T-cell (primary cell): ENCODE data around the gene GLG1. TPM values are rescaled to one million over a fixed set of nuclear protein-coding genes. Genes with fewer than 3 reads are reported as not detected.
A peak's percentile ranks its signal among the peaks of the same experiment; 100 is the strongest.
"Not testable (repeated sequence)": the region's sequence is repeated elsewhere in the genome, so short reads cannot be mapped to it uniquely, and the experiment has no call there.

Source experiments
- ATAC-seq, 4 experiments: fragments of 200-7000 bp in 3 of 4; fragments of 150-1000 bp in 1 of 4; cut with Tn5 transposase; replicated peaks in 1 of 4; 1 replicate in 3 of 4; 2 replicates in 1 of 4; pipeline ENCODE4 v1.10.0; 2021; ENCODE audit warnings: moderate library complexity in 3 of 4, mild to moderate bottlenecking in 2 of 4, moderate number of reproducible peaks in 1 of 4
- CTCF ChIA-PET, 2 donors: fragments of 300-600 bp; sonication (Branson Sonifier 250); formaldehyde crosslinking; loops; one replicate each; lab custom pipeline; 2022; ENCODE audit warnings: antibody characterized with exemption in 2 of 2; lab: Charles Lee
- POLR2A ChIA-PET, 2 donors: fragments of 300-600 bp; sonication (Branson Sonifier 250); formaldehyde crosslinking; loops; one replicate each; lab custom pipeline; 2022; ENCODE audit warnings: antibody characterized with exemption in 2 of 2; lab: Charles Lee
- DNase-seq, 35 experiments: peaks; one replicate each; pipeline versions ENCODE4 v3.0.0 to v3.0.0-alpha.2; 2013 to 2023
- H3K27ac ChIP-seq: one replicate; pipeline ENCODE4 v1.5.1; 2013; ENCODE audit warnings: low read length
- H3K27me3 ChIP-seq, 2 experiments: replicated peaks in 1 of 2; 1 replicate in 1 of 2; 2 replicates in 1 of 2; pipeline versions ENCODE4 v1.6.1 to v1.7.0; 2013; ENCODE audit warnings: low read length in 1 of 2, mixed read lengths in 1 of 2; ENCODE audit not compliant: control insufficient read depth in 2 of 2, insufficient read depth in 2 of 2; ENCODE audit errors: extremely low read depth in 1 of 2
- H3K36me3 ChIP-seq, 2 donors: 1 replicate in 1 of 2; 2 replicates in 1 of 2; pipeline versions ENCODE4 v1.6.1 to v1.7.0; 2013; ENCODE audit warnings: low read length in 1 of 2; ENCODE audit not compliant: control insufficient read depth in 2 of 2, insufficient read depth in 1 of 2; ENCODE audit errors: extremely low read depth in 1 of 2
- H3K4me1 ChIP-seq, 2 experiments: 1 replicate in 1 of 2; 2 replicates in 1 of 2; pipeline versions ENCODE4 v1.6.1 to v1.7.0; 2013; ENCODE audit warnings: low read length in 2 of 2, mixed read lengths in 1 of 2; ENCODE audit not compliant: insufficient read depth in 2 of 2, control insufficient read depth in 1 of 2; ENCODE audit errors: extremely low read depth in 1 of 2
- H3K4me3 ChIP-seq, 2 donors: 1 replicate in 1 of 2; 2 replicates in 1 of 2; pipeline versions ENCODE4 v1.5.1 to v1.7.0; 2013; ENCODE audit warnings: mild to moderate bottlenecking in 2 of 2, low read length in 1 of 2, moderate library complexity in 1 of 2; ENCODE audit not compliant: control insufficient read depth in 1 of 2; ENCODE audit errors: extremely low read depth in 1 of 2
- H3K9me3 ChIP-seq: 2 replicates; pipeline ENCODE4 v1.7.0; 2013
- H3K27ac Mint-ChIP-seq, 2 donors: one replicate each; pipeline ENCODE4 v1.8.0; 2020 to 2021; ENCODE audit warnings: mild to moderate bottlenecking in 2 of 2, mixed read lengths in 2 of 2
- H3K27me3 Mint-ChIP-seq, 2 donors: one replicate each; pipeline ENCODE4 v1.8.0; 2021 to 2022; ENCODE audit warnings: mixed read lengths in 2 of 2
- H3K36me3 Mint-ChIP-seq: one replicate; pipeline ENCODE4 v1.8.0; 2021; ENCODE audit warnings: mixed read lengths
- H3K4me1 Mint-ChIP-seq, 3 donors: one replicate each; pipeline ENCODE4 v1.8.0; 2020 to 2022; ENCODE audit warnings: mixed read lengths in 3 of 3, mild to moderate bottlenecking in 1 of 3
- H3K4me3 Mint-ChIP-seq, 3 donors: one replicate each; pipeline ENCODE4 v1.8.0; 2020 to 2022; ENCODE audit warnings: mild to moderate bottlenecking in 3 of 3, mixed read lengths in 3 of 3, moderate library complexity in 3 of 3
- H3K9me3 Mint-ChIP-seq, 3 donors: one replicate each; pipeline ENCODE4 v1.8.0; 2020 to 2022; ENCODE audit warnings: mixed read lengths in 3 of 3
- WGBS: methylation state at CpG from one replicate; pipeline ENCODE4 v1.1.5; 2013; ENCODE audit warnings: missing lambda C conversion rate; ENCODE audit not compliant: insufficient coverage; 5-methylcytosine and 5-hydroxymethylcytosine counted together
- total RNA-seq, 35 experiments: library from RNA in 6 of 35; stranded (reverse) in 6 of 35; fragments of 120-200 nt in 1 of 35; gene quantifications; one replicate each; pipeline versions ENCODE4 v1.2.1 to v1.2.4 and lab custom pipeline; 2013 to 2026

The GLG1 gene
- total RNA-seq, 5 donors from 2014 or later (not counting 1 experiment from before 2014, with no cell fraction given) = 159 to 216 (median 167) TPM

GRCh38 chr16:74546112-74546511 is 60.8 kb downstream of the GLG1 start:
- H3K36me3 ChIP-seq, DNase-seq, H3K27me3 ChIP-seq, H3K4me3 ChIP-seq, H3K9me3 ChIP-seq, H3K9me3 Mint-ChIP-seq, H3K27ac Mint-ChIP-seq, H3K27ac ChIP-seq, H3K4me1 ChIP-seq, POLR2A ChIA-PET, ATAC-seq, H3K4me3 Mint-ChIP-seq, H3K27me3 Mint-ChIP-seq, H3K36me3 Mint-ChIP-seq, CTCF ChIA-PET: not testable (repeated sequence)
- no CpG with 5 or more reads among the region's 4 CpGs for WGBS
- peaks cover 26 to 41% (median 40%) of the 10 kb centered on the region in 3 donors for H3K4me1 Mint-ChIP-seq

GRCh38 chr16:74542911-74543578 is 63.9 kb downstream of the GLG1 start:
- DNase-seq, POLR2A ChIA-PET, H3K27me3 ChIP-seq: not testable (repeated sequence)

GRCh38 chr16:74540663-74541062 is 66.3 kb downstream of the GLG1 start:
- H3K4me1 ChIP-seq, H3K9me3 ChIP-seq, ATAC-seq, H3K27me3 Mint-ChIP-seq, H3K36me3 Mint-ChIP-seq, H3K27ac Mint-ChIP-seq, H3K4me3 Mint-ChIP-seq, H3K36me3 ChIP-seq, H3K27me3 ChIP-seq, H3K4me3 ChIP-seq, H3K9me3 Mint-ChIP-seq, H3K27ac ChIP-seq, CTCF ChIA-PET, DNase-seq: not testable (repeated sequence)
- H3K4me1 Mint-ChIP-seq = peaks cover 20 to 43% (median 35%) of the 10 kb centered on the region in 3 donors
- WGBS = no CpG with 5 or more reads among the region's 6 CpGs
- POLR2A ChIA-PET = interaction anchor here in 1 of 2 donors (0.9 kb wide), 1 partner anchor 43 kb away, joined by 3 read pairs; no protein-coding TSS in a partner anchor

More at GRCh38 chr16:74542911-74543578, 63.9 kb downstream of the GLG1 start:
- H3K9me3 ChIP-seq, H3K4me3 ChIP-seq, H3K4me3 Mint-ChIP-seq, H3K36me3 Mint-ChIP-seq, H3K27ac ChIP-seq, H3K9me3 Mint-ChIP-seq, H3K27me3 Mint-ChIP-seq, CTCF ChIA-PET, H3K36me3 ChIP-seq, ATAC-seq, H3K27ac Mint-ChIP-seq, H3K4me1 ChIP-seq: not testable (repeated sequence)
- no CpG with 5 or more reads among the region's 3 CpGs for WGBS
- H3K4me1 Mint-ChIP-seq = peaks cover 29 to 42% (median 38%) of the 10 kb centered on the region in 3 donors

GRCh38 chr16:74538801-74539200 is 68.1 kb downstream of the GLG1 start:
- H3K4me1 ChIP-seq, H3K9me3 ChIP-seq, H3K27ac Mint-ChIP-seq, CTCF ChIA-PET, H3K36me3 ChIP-seq, H3K4me3 Mint-ChIP-seq, DNase-seq, H3K9me3 Mint-ChIP-seq, POLR2A ChIA-PET, H3K27ac ChIP-seq, H3K4me3 ChIP-seq, H3K27me3 Mint-ChIP-seq, H3K36me3 Mint-ChIP-seq, H3K27me3 ChIP-seq: not testable (repeated sequence)
- WGBS = no CpG with 5 or more reads among the region's 3 CpGs
- peaks cover 26 to 43% (median 39%) of the 10 kb centered on the region in 3 donors for H3K4me1 Mint-ChIP-seq
- ATAC-seq = peak in 2 of 4 experiments; percentile 46 to 47

GRCh38 chr16:74537746-74538145 is 69.2 kb downstream of the GLG1 start:
- H3K36me3 Mint-ChIP-seq, CTCF ChIA-PET, H3K27ac ChIP-seq, POLR2A ChIA-PET, ATAC-seq, H3K27ac Mint-ChIP-seq, H3K4me1 ChIP-seq, H3K4me3 ChIP-seq, H3K27me3 Mint-ChIP-seq, H3K4me3 Mint-ChIP-seq, H3K36me3 ChIP-seq, DNase-seq, H3K27me3 ChIP-seq, H3K9me3 ChIP-seq, H3K9me3 Mint-ChIP-seq: not testable (repeated sequence)
- peaks cover 26 to 42% (median 38%) of the 10 kb centered on the region in 3 donors for H3K4me1 Mint-ChIP-seq
- no CpG with 5 or more reads among the region's 1 CpG for WGBS

GRCh38 chr16:74534650-74535049 is 72.3 kb downstream of the GLG1 start:
- H3K27me3 ChIP-seq, H3K36me3 ChIP-seq, H3K27ac Mint-ChIP-seq, DNase-seq, H3K9me3 ChIP-seq, H3K27ac ChIP-seq, H3K4me1 ChIP-seq, ATAC-seq, H3K4me3 Mint-ChIP-seq, H3K9me3 Mint-ChIP-seq, POLR2A ChIA-PET, CTCF ChIA-PET, H3K4me3 ChIP-seq, H3K27me3 Mint-ChIP-seq: not testable (repeated sequence)
- WGBS = no CpG with 5 or more reads among the region's 4 CpGs
- Mint-ChIP-seq H3K4me1 (peaks cover 31 to 37% (median 32%) of the 10 kb centered on the region in 3 donors), H3K36me3 (peaks cover 12% of the 10 kb centered on the region)
